ENCODE data around the gene VPS45.
"Not testable (repeated sequence)": the region's sequence is repeated elsewhere in the genome, so short reads cannot be mapped to it uniquely, and the experiment has no call there.

The VPS45 gene

DNA sequence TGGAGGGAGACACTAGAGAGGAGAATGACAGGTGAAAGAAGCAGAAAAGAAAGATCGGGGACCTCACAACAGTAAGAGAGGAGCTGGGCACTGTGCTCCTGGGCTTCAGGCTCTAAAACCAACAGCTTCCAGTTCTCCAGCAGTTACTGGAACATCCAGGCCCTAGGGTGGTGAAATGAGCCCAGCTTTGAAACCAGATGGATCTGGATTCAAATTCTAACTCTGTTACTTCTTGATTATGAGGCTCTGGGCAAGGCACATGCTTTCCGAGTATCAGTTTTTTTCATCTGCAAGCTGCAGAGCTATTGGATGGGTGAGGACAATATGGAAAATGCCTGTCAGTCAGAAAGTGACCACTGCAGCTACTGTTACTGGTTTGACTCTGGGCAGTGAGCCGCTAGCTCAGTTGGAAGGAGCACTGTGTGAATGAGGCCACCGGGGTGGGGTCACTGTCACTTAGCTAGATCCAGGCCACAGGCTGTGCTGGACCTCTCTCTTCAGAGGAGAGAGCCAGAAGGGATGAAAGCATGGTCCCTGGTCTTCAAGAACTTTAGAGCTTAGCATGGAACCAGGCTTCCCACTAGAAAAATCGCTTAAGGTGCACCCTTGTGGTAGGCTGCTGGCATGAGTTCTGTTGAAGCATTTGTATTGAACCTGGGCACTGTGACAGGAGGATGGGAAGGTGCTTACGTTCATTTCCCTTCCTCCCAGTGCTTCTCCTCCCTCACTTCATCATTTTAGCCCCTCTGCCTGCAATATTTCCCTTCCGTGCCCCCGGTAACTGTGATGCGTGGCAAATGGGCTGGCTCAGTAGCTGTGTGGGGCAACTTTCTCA is 94.4 kb downstream of the VPS45 start:
- peak in 1 of 2 experiments; percentile 15 for DNase-seq

DNA sequence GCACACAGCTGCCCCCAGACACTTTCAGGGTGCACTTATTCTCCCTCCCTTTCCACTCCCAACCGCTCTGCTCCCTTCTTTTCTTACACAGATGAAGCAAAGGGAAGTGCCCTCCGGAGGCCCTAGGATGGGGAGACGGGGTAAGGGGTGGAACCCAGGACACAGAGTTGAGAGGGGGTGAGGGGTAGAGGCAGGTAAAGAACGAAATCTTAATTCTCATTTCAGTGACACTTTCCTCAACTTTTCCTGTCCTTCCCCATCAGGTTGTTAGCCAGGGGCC is 94.9 kb downstream of the VPS45 start:
- no peak for DNase-seq

DNA sequence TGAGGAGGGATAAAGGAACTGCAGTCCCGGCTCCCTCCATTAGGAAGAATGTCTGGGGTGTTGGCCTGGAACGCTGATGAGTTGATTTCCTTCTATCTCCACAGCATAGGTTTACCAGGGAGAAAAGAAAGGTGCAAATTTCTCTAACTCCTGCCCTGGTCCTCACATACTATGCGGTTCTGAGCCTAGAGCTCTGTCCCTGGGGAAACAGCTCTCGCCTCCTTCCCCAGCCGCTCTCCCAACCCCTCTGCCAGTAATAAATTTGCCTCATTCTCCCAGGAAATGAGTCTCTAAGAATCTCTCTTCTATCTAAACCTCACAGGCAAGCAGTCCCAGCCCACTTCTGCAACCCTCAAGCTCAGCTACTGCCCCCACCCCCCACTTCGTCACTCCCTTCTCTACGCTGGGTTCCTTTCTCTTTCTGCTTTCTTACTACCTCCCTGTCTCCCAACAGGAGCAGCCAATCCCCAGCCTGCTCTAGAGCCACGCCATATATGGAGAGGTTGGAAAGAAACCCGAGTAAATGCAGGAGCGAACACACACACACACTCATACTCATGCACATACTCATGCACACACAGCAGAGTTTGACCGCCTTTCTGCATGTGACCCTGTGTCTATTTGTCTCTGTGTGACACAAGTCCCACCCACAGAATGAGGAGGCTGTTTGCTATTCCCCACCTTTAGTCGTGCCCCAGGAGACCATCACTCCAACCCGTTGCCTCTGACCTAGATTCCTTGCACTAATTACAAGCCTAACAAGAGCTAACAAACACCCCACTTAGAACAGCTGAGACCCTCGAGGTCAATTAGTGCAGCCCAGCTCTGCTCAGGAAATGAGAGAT is 95.5 kb downstream of the VPS45 start:
- DNase-seq = no peak

DNA sequence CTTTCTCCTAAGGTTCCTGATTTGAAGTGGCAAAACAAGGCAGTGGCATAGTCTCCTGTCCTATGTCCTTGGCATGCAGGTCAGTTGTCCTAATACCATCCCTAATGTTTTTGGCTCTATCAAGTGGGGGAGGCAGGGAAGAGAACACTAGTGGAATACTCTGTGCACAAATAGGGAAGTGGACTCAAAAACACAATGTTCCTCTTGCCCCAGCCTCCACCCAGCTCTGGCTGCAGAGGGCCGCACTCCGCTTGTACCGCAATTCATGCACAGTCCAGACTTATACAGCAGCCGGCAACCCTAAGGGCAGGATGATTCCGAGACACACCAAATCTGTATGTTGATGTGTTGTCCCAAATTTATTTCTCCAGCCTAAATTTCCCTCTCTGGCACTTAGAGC is 96.6 kb downstream of the VPS45 start:
- DNase-seq = no peak

DNA sequence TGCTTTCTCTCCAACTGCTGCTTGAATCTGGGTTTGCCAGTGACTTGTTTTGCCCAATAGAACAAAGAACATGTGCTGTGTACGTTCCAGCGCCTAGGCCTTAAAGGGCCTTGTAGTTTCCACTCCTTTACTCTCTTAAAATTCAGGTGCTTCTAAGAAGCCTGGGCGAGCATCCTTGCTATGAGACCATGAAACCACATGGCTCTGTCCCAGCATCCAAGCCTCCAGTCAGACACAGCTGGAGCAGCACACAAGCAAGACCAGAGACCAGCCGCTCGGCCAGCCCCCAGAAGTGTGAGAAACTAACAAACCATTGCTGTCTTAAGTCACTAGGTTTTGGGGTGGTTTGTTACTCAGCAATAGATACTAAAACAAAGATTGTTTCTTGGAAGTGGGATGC is 97.2 kb downstream of the VPS45 start:
- no peak for DNase-seq

DNA sequence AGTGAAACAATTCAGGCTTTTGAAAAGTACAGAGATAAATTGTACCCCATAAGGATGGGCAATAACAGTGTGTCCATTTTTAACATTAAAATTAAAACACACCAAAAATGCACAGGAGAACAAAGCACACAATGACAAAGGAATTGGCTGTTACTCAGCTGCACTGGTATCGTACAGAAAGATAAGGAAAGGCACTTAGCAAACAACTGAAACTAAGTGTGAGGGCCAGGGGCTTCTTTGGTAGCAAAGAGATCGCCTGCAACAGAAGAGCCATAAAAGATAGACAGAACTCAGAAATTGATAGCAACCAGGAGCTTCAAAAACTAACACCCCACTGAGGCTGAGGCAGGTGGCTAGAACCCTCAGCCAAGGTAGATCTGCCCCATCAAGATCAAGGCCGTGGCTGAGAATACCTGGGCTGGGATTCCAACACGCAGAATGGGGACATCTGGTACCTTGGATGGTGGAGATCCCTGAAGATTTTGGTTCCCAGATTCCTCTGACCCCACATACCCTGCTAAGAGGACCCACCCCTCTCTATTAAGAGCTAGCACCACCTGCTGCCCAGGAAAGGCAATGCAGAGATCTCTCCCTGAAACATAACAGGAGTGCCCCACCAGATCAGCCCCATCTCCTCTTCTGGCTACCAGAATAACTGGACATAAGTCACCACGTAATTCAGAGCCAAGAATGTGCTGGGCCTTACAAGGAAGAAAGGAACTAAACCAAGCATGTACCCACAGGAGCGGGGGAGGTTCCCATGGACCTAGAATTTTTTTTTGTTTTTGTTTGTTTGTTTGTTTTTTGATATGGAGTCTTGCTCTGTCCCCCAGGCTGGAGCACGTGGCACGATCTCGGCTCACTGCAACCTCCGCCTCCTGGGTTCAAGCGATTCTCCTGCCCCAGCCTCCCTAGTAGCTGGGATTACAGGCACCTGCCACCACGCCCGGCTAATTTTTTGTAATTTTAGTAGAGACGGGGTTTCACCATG is 98.3 kb downstream of the VPS45 start:
- DNase-seq = peak; percentile 3 to 26

DNA sequence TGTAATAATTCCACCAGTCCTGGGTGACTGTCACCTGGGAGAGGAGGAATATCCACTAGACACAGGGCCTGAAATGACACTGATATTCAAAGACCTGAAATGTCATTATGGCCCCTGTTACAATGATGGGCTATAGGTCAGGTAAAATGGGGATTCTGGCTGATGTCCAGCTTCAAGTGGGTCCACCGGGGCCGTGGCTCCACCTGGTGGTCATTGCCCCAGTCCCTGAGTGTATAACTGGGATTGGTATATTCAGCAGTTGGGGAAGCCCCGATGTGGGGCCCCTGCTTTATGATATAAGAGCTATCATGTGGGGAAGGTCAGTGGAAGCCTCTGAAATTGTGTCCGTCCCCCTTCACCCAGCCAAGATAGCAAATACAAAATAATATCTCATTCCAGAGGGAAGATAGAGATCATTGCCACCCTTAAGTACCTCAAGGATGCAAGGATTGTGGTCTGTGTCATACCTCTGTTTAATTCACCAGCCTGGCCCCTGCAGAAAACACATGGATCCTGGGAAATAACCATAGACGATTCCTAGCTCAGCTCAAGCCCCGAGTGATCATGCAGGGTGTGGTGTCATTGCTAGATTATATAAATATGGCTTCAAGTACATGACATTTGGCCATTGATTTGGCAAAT is 101.5 kb downstream of the VPS45 start:
- peak; percentile 2 to 53 for DNase-seq

DNA sequence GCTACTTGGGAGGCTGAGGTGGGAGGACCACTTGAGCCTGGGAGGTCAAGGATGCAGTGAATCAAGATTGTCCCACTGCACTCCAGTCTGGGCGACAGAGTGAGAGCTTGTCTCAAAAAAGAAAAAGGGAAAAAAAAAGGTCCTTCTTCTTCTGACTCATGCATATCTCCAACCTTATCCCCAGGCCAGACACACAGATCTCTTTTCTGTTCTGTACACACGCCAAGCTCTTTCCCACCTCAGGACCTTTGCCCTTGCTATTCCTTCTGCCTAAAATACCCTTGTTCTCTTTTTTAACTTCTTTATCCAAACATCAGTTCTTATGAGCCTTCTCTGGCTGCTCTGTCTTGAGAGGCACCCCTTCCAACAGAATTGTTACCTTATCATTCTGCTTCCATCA is 104.2 kb downstream of the VPS45 start:
- DNase-seq = no peak

DNA sequence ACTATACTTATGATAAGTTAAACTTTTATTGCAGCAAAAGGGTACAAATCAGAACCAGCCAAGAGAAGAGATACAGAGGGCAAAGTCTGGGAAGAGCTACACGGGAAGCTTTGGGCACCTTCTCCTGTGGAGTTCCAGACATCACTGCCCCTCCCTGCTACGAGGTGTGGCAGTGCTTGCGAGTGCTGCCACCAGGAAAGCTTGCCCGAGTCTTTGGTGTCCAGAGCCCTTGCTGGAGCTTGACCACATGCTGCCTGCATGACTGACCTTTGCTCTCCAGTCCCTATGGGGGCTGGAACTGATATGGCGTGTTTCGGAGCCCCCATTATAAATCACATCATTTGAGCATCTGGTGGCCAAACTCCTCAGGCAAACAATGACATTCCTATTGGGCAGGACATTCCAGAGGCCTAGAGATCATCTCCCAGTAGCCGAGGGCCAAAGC is 105.6 kb downstream of the VPS45 start:
- DNase-seq = no peak

DNA sequence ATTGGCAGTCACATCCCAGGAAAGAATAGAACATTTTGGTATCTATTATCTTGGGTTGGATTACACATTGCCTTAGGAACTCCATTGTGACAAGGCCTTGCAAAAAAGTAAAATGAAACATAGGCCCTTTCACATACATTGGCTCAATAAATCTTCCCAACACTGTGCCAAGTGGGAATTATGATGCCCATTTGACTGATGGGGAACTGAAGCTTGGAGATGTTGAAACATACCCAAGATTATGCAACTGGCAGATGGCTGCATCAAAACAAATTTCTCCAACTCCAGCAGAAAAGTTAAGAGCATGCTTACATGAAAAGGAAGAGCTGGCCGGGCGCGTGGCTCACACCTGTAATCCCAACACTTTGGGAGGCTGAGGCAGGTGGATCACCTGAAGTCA is 109.0 kb downstream of the VPS45 start:
- no peak for DNase-seq

DNA sequence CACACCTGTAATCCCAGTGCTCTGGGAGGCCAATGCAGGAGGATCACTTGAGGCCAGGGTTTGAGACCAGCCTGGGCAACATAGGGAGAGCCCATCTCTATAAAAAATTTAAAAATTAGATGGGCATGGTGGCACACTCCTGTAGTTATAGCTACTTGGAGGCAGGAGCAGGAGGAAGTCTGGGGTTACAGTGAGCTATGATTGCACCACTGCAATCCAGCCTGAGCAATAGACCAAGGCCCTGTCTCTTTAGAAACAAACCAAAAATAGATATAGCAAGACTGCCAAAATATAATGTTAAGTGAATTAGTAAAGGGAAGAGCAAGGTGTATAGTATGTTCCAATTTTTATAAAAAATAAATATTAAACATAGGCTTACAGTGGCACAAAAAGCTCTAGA is 111.0 kb downstream of the VPS45 start:
- no peak for DNase-seq

DNA sequence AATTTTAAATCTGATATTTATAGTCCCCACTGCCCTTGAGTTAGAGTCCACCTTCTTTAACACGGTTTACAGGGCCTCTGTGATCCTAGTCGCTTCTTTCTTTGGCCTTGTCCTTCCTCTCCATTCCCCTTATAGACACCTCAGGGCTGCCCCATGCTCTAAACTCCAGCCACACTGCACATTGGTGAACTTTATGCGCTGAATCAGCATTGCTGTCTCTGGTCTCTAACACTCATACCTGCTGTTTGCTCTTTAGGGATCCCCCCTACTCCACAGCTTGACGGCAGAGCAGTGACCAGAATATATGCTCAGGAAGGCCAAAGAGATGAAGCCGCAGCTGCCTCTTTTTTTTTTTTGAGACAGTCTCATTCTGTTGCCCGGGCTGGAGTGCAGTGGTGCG is 112.3 kb downstream of the VPS45 start:
- DNase-seq = no peak

DNA sequence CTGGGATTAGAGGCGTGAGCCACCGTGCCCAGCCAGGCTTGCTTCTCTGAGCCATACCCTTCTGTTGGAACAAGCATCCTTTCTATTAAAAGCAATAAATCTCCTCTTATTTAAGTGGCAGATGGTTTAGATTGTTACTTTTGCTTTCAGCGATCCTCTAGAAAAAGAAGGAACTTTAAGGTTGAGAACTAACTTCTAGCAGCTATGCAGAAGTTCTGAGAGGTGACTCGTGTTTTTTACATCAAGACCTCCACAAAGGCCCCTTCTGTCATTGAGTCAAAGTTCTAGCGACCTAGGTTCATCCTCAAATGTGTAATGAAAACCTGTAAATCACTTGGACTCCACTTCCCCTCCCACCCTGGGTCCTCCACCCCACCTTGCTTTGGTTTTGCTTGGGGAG is 112.9 kb downstream of the VPS45 start:
- no peak for DNase-seq

DNA sequence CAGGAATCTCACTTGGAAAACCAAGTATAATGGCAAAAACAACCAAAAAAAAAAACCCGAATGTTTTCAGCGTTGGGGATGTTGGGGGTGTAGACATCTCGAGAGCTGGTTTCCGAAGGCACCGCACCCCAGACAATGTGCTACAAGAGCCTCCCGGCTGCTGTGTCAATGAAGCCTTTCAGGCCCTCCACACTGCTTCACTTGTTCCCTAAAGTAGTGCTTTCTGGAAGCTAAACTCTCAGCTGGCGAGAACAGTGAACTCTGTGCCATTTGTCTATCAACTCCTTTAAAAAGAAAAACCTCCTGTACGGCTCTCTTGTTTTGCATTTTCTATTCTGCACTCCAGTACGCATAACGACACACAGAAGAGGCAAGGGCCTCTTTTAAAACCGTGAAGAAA is 114.7 kb downstream of the VPS45 start:
- no peak for DNase-seq

DNA sequence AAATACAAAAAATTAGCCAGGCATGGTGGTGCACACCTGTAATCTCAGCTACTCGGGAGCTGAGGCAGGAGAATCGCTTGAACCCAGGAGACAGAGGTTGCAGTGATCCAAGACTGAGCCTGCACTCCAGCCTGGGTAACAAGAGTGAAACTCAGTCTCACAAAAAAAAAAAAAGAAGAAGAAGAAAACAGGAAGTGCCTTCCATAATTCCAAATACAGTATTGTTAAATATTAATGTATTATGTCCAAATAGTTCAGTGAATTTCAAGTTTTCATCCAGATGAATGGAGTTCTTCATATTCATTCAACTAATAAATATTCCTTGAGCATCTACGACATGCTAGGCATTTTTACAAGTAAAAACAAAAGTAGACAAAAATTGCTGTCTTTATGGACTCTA is 115.5 kb downstream of the VPS45 start:
- DNase-seq = no peak

DNA sequence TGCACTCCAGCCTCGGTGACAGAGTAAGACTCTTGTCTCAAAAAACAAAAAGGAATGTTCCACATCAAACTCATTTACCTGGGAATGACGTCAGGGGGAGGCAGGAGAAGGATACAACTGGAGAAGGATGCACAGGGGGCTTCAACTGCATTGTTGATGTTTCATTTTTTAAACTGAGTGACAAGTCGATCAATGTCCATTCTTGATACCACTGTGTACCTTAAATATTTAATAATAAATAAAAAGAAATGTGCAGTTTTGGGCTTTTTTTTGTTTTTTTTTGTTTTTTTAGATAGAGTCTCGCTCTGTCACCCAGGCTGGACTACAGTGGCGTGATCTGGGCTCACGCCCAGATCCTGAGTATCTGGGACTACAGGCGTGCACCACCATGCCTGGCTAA is 117.9 kb downstream of the VPS45 start:
- no peak for DNase-seq

DNA sequence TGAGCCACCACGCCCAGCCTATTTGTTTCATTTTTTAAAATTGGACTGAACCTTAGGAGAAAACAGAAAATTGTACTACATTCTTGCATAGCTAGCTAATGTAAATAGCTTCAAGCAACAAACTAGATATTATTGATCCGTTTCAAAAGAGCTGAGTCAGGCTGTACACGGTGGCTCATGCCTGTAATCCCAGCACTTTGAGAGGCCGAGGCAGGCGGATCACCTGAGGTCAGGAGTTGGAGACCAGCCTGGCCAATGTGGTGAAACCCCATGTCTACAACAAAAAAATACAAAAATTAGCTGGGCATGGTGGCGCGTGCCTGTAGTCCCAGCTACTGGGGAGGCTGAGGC is 118.8 kb downstream of the VPS45 start:
- not testable (repeated sequence) for DNase-seq

DNA sequence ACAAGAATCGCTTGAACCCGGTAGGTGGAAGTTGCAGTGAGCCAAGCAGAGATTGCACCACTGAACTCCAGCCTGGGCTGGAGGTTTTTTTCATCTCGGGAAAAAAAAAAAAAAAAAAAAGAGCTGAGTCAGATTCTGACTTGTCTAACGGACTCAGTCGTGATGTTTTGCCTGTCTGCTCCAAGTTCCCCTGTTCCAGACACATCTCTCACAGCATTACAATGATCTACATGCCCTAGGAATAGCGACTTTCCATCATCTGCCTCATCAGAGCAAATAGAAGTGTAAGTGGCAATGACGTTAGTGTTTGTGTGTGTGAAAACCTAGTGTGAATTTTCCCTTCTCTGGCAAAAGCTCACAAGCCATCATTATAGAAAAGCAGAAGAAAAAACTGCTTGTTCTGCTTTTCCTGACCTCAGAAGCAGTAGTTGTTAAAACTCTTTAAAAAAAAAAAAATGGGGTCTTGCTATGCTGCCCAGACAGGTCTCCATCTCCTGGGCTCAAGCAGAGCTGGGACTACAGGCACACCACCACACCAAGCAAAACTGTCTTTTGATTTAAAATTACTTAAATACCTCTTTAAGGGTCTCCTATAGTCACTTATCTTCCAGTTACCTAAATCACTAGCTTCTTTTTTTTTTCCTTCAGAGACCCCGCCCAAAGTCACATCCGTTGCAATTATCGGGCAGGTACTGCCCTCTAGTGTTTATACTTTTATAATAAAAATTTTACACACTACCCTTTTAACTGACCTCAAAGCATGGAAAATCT is 119.4 kb downstream of the VPS45 start:
- DNase-seq = peak in 1 of 2 experiments; percentile 4

DNA sequence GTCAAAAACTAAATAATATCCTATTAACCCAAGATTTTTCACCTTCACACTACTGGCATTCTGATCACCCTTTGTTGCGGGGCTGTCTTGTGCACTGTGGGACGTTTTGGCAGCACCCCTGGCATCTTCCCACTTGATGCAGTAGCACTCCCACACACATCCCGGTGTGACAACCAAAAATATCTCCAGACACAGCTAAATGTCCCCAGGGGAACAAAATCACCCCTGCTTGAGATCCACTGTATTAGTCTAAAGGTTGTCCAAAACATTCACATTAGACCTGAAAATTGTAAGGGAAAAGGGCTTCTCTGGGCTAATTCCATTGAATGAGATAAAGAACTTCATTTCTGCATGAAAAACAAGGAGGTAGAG is 120.0 kb downstream of the VPS45 start:
- DNase-seq = no peak

DNA sequence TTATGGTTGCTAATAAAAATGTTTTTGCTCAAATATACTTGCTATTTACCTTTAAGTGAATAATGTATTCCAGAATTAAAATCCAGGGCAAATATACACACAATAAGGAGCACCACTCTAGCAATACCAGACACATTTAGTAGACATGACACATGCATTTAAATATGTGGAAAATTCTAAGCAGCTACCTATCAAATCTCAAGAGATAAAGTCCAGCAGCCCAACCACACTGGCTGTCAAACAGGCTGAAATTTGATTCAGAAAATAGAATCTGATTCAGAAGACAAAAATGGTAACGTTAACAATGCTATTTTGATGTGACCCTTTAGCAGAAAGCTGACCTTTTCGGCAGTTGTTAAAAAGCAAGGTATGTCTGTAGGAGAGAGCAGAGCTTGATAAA is 124.4 kb downstream of the VPS45 start:
- DNase-seq = no peak

DNA sequence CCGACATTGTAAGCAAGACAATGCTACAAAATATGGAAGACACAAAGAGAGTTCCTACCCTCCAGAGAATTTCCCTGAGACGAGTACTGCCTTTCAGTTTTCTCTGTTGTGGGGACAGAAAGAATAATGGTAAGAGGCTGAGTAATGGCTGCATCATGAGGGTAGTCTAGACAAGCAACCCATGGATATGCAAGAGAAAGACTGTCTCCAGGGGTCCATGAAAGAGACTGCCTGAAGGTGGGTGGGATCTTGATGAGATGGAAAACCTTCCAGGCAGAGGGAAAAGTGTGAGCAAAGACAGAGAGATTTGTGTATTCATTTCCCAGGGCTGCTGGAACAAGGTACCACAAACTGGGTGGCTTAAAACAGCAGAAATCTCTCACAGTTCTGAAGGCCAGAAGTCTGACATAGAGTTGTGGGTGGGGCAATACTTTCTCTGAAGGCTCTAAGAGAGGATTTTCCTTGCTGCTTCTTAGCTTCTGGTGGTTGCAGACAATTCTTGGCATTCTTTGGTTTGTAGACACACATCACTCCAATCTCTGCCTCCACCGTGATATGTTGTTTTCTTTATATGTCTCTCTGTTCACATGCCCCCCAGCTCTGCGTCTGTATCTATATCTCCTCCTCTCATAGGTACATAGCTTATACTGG is 126.9 kb downstream of the VPS45 start:
- no peak for DNase-seq

Data from NCI-H1930 (cell line).